Naive thymus-derived CD4-positive, alpha-beta T cell (primary cell): ENCODE measurements around the gene GYG1. TPM values are rescaled to one million over a fixed set of nuclear protein-coding genes. Genes with fewer than 3 reads are reported as not detected.

Source experiments
- ATAC-seq: fragments of 150-1000 bp; cut with Tn5 transposase; 2 replicates; pipeline ENCODE4 v1.10.0; 2021; ENCODE audit warnings: mild to moderate bottlenecking, moderate library complexity
- CTCF ChIA-PET: fragments of 350-600 bp; sonication (Branson Sonifier 250); formaldehyde crosslinking; loops from one replicate; lab custom pipeline; 2021; ENCODE audit warnings: antibody characterized with exemption; lab: Charles Lee
- POLR2A ChIA-PET: fragments of 350-600 bp; sonication (Branson Sonifier 250); formaldehyde crosslinking; loops from one replicate; lab custom pipeline; 2021; ENCODE audit warnings: antibody characterized with exemption, inconsistent platforms; lab: Charles Lee
- DNase-seq, 9 donors: peaks; one replicate each; pipeline versions ENCODE4 v3.0.0 to v3.0.0-alpha.2; 2020 to 2022; ENCODE audit warnings: mixed read lengths in 1 of 9
- H3K27ac ChIP-seq: one replicate; pipeline ENCODE4 v1.7.0; 2013; ENCODE audit warnings: mild to moderate bottlenecking, low read depth, low read length, moderate library complexity
- H3K27me3 ChIP-seq, 2 donors: one replicate each; pipeline ENCODE4 v1.7.0; 2013; ENCODE audit warnings: low read length in 2 of 2, mild to moderate bottlenecking in 2 of 2, moderate library complexity in 2 of 2; ENCODE audit not compliant: control insufficient read depth in 2 of 2, insufficient read depth in 2 of 2
- H3K36me3 ChIP-seq, 3 experiments: 1 replicate in 2 of 3; 2 replicates in 1 of 3; pipeline ENCODE4 v1.7.0; 2013; ENCODE audit warnings: low read length in 3 of 3, mild to moderate bottlenecking in 3 of 3, moderate library complexity in 1 of 3; ENCODE audit not compliant: insufficient read depth in 3 of 3, control insufficient read depth in 2 of 3
- H3K4me1 ChIP-seq, 2 donors: one replicate each; pipeline ENCODE4 v1.7.0; 2013; ENCODE audit warnings: low read length in 2 of 2, mild to moderate bottlenecking in 2 of 2, moderate library complexity in 1 of 2; ENCODE audit not compliant: control insufficient read depth in 2 of 2, insufficient read depth in 2 of 2
- H3K4me3 ChIP-seq: 2 replicates; pipeline ENCODE4 v1.7.0; 2013; ENCODE audit warnings: mild to moderate bottlenecking, low read length
- H3K9me3 ChIP-seq, 3 experiments: 1 replicate in 2 of 3; 2 replicates in 1 of 3; pipeline ENCODE4 v1.7.0; 2013; ENCODE audit warnings: low read length in 3 of 3; ENCODE audit not compliant: control insufficient read depth in 2 of 3
- H3K27ac Mint-ChIP-seq, 9 donors: one replicate each; pipeline ENCODE4 v1.8.0; 2020 to 2022; ENCODE audit warnings: mixed read lengths in 9 of 9, mild to moderate bottlenecking in 8 of 9, moderate library complexity in 5 of 9, inconsistent platforms in 2 of 9
- H3K27me3 Mint-ChIP-seq, 5 donors: one replicate each; pipeline ENCODE4 v1.8.0; 2021 to 2022; ENCODE audit warnings: mixed read lengths in 5 of 5, mild to moderate bottlenecking in 1 of 5
- H3K36me3 Mint-ChIP-seq, 5 donors: one replicate each; pipeline ENCODE4 v1.8.0; 2020 to 2022; ENCODE audit warnings: mixed read lengths in 5 of 5, mild to moderate bottlenecking in 3 of 5, inconsistent platforms in 1 of 5
- H3K4me1 Mint-ChIP-seq, 7 donors: one replicate each; pipeline ENCODE4 v1.8.0; 2020 to 2022; ENCODE audit warnings: mixed read lengths in 7 of 7, mild to moderate bottlenecking in 3 of 7, inconsistent platforms in 1 of 7
- H3K4me3 Mint-ChIP-seq, 10 donors: one replicate each; pipeline ENCODE4 v1.8.0; 2020 to 2022; ENCODE audit warnings: mild to moderate bottlenecking in 10 of 10, mixed read lengths in 10 of 10, moderate library complexity in 6 of 10, inconsistent platforms in 2 of 10
- H3K9me3 Mint-ChIP-seq, 11 donors: one replicate each; pipeline ENCODE4 v1.8.0; 2020 to 2022; ENCODE audit warnings: mixed read lengths in 11 of 11, mild to moderate bottlenecking in 4 of 11, inconsistent platforms in 1 of 11, moderate library complexity in 1 of 11
- intact Hi-C, 2 donors: fragments of 100-400 bp; cut with micrococcal nuclease; formaldehyde crosslinking; loops; one replicate each; pipeline ENCODE4 v1.15.1; 2023
- polyA plus RNA-seq, 2 donors: library from polyadenylated mRNA; unstranded; fragments of 300-500 nt; fragmentation: Illumina TruSeq; gene quantifications; one replicate each; pipeline ENCODE4 v1.2.3, GENCODE V29; 2021
- total RNA-seq, 6 experiments: library from RNA in 5 of 6; stranded (reverse) in 5 of 6; gene quantifications; 1 replicate in 5 of 6; 2 replicates in 1 of 6; pipeline ENCODE4 v1.2.3 and lab custom pipeline; 2021 to 2026

The GYG1 gene
- total and polyA plus RNA-seq, 7 experiments from 2014 or later, result 15.5 to 39.3 (median 28.0) TPM

GRCh38 chr3:149003653-149004305 is 12.4 kb downstream of the GYG1 start:
- Mint-ChIP-seq H3K4me1 (peaks cover 5 to 44% (median 10%) of the 10 kb centered on the region in 7 donors), H3K36me3 (peaks cover 15 to 43% (median 30%) of the 10 kb centered on the region in 5 donors), H3K27me3 (no peaks in the 10 kb centered on the region), H3K9me3 (no peaks in the 10 kb centered on the region), H3K4me3 (no peak overlapping the region), H3K27ac (peak overlapping the region in 1 of 9 donors; percentile 49)
- H3K9me3 ChIP-seq, result no peaks in the 10 kb centered on the region
- DNase-seq (no peak), ATAC-seq (peak; percentile 24)
- POLR2A ChIA-PET, result no interaction called here
- no peaks in the 10 kb centered on the region for H3K27me3 ChIP-seq
- no peak overlapping the region for H3K27ac ChIP-seq
- no peak overlapping the region for H3K4me3 ChIP-seq
- CTCF ChIA-PET, result no interaction called here
- H3K4me1 ChIP-seq, result peaks cover 0 to 32% of the 10 kb centered on the region in 2 donors
- H3K36me3 ChIP-seq, result peaks cover 0 to 13% (median 0%) of the 10 kb centered on the region in 3 experiments
- intact Hi-C loops, result no loop called here

- Mint-ChIP-seq H3K4me3 (no peak overlapping the region), H3K27ac (no peak overlapping the region), H3K27me3 (no peaks in the 10 kb centered on the region), H3K9me3 (no peaks in the 10 kb centered on the region), H3K36me3 (peaks cover 15 to 49% (median 29%) of the 10 kb centered on the region in 5 donors), H3K4me1 (peaks cover 0 to 44% (median 5%) of the 10 kb centered on the region in 7 donors)
- ChIA-PET CTCF (no interaction called here), POLR2A (interaction anchor here (0.6 kb wide), 1 partner anchor 835 kb away, joined by 3 read pairs; no protein-coding TSS in a partner anchor)
- Histone ChIP-seq H3K9me3 (no peaks in the 10 kb centered on the region), H3K4me1 (peaks cover 0 to 36% of the 10 kb centered on the region in 2 donors), H3K36me3 (peaks cover 0 to 20% (median 0%) of the 10 kb centered on the region in 3 experiments), H3K27me3 (no peaks in the 10 kb centered on the region), H3K4me3 (no peak overlapping the region), H3K27ac (no peak overlapping the region)
- ATAC-seq (no peak), DNase-seq (no peak)
- intact Hi-C loops, result no loop called here
Observed at GRCh38 chr3:149004622-149005021, 13.3 kb downstream of the GYG1 start.

GRCh38 chr3:149005416-149005815 is 14.1 kb downstream of the GYG1 start:
- H3K4me1 ChIP-seq, result peaks cover 0 to 37% of the 10 kb centered on the region in 2 donors
- Mint-ChIP-seq H3K36me3 (peaks cover 15 to 46% (median 26%) of the 10 kb centered on the region in 5 donors), H3K27me3 (no peaks in the 10 kb centered on the region), H3K4me1 (peaks cover 0 to 41% (median 0%) of the 10 kb centered on the region in 7 donors), H3K9me3 (no peaks in the 10 kb centered on the region), H3K27ac (no peak overlapping the region), H3K4me3 (no peak overlapping the region)
- no peaks in the 10 kb centered on the region for H3K9me3 ChIP-seq
- intact Hi-C loops, result no loop called here
- no peak overlapping the region for H3K4me3 ChIP-seq
- H3K27ac ChIP-seq, result no peak overlapping the region
- H3K27me3 ChIP-seq, result no peaks in the 10 kb centered on the region
- ChIA-PET CTCF (no interaction called here), POLR2A (no interaction called here)
- ATAC-seq (no peak), DNase-seq (no peak)
- peaks cover 0 to 24% (median 0%) of the 10 kb centered on the region in 3 experiments for H3K36me3 ChIP-seq

GRCh38 chr3:149007567-149008257 is 16.4 kb downstream of the GYG1 start:
- H3K27ac Mint-ChIP-seq, result peak overlapping the region in 2 of 9 donors; percentile 4 to 7
- intact Hi-C loops, result no loop called here
- peaks cover 0 to 38% (median 4%) of the 10 kb centered on the region in 3 experiments for H3K36me3 ChIP-seq
- peaks cover 0 to 43% (median 0%) of the 10 kb centered on the region in 7 donors for H3K4me1 Mint-ChIP-seq
- H3K9me3 ChIP-seq, result no peaks in the 10 kb centered on the region
- H3K9me3 Mint-ChIP-seq, result no peaks in the 10 kb centered on the region
- DNase-seq, result no peak
- peaks cover 11 to 51% (median 28%) of the 10 kb centered on the region in 5 donors for H3K36me3 Mint-ChIP-seq
- no peak for ATAC-seq
- no peak overlapping the region for H3K4me3 Mint-ChIP-seq
- H3K4me1 ChIP-seq, result peaks cover 0 to 51% of the 10 kb centered on the region in 2 donors
- CTCF ChIA-PET, result no interaction called here
- POLR2A ChIA-PET, result no interaction called here
- H3K27me3 ChIP-seq, result no peaks in the 10 kb centered on the region
- H3K27ac ChIP-seq, result no peak overlapping the region
- no peak overlapping the region for H3K4me3 ChIP-seq
- H3K27me3 Mint-ChIP-seq, result no peaks in the 10 kb centered on the region

- Histone ChIP-seq H3K9me3 (no peaks in the 10 kb centered on the region), H3K4me3 (no peak overlapping the region), H3K36me3 (peaks cover 0 to 45% (median 4%) of the 10 kb centered on the region in 3 experiments), H3K27me3 (no peaks in the 10 kb centered on the region), H3K4me1 (peaks cover 0 to 37% of the 10 kb centered on the region in 2 donors), H3K27ac (no peak overlapping the region)
- H3K9me3 Mint-ChIP-seq, result no peaks in the 10 kb centered on the region
- H3K4me3 Mint-ChIP-seq, result peak overlapping the region in 1 of 10 donors; percentile 47
- peaks cover 16 to 55% (median 37%) of the 10 kb centered on the region in 5 donors for H3K36me3 Mint-ChIP-seq
- DNase-seq, result no peak
- POLR2A ChIA-PET, result no interaction called here
- intact Hi-C loops, result loop anchor here in 1 of 2 donors (1.0 kb wide), 1 partner anchor 18 kb away; the partner anchor contains the start of gene GYG1
- H3K27ac Mint-ChIP-seq, result peak overlapping the region in 2 of 9 donors; percentile 25 to 56
- ATAC-seq, result peak; percentile 91
- H3K27me3 Mint-ChIP-seq, result no peaks in the 10 kb centered on the region
- peaks cover 0 to 34% (median 4%) of the 10 kb centered on the region in 7 donors for H3K4me1 Mint-ChIP-seq
- CTCF ChIA-PET, result interaction anchor here (0.7 kb wide), 1 partner anchor 43 kb away, joined by 3 read pairs; no protein-coding TSS in a partner anchor
Observed at GRCh38 chr3:149009732-149010131, 18.4 kb downstream of the GYG1 start.

GRCh38 chr3:149010504-149010951 is 19.2 kb downstream of the GYG1 start:
- DNase-seq (no peak), ATAC-seq (no peak)
- POLR2A ChIA-PET, result no interaction called here
- Mint-ChIP-seq H3K4me3 (no peak overlapping the region), H3K27ac (peak overlapping the region in 1 of 9 donors; percentile 56), H3K27me3 (no peaks in the 10 kb centered on the region), H3K36me3 (peaks cover 24 to 63% (median 43%) of the 10 kb centered on the region in 5 donors), H3K9me3 (no peaks in the 10 kb centered on the region), H3K4me1 (peaks cover 5 to 37% (median 8%) of the 10 kb centered on the region in 7 donors)
- Histone ChIP-seq H3K4me1 (peaks cover 0 to 36% of the 10 kb centered on the region in 2 donors), H3K4me3 (no peak overlapping the region), H3K27me3 (no peaks in the 10 kb centered on the region), H3K9me3 (no peaks in the 10 kb centered on the region), H3K27ac (no peak overlapping the region), H3K36me3 (peaks cover 0 to 45% (median 9%) of the 10 kb centered on the region in 3 experiments)
- CTCF ChIA-PET, result no interaction called here
- intact Hi-C loops, result no loop called here
